ENCODE data around the gene GUK1. TPM values are rescaled to one million over a fixed set of nuclear protein-coding genes. Genes with fewer than 3 reads are reported as not detected.

GUK1 gene
- total RNA-seq, 6 experiments from 2014 or later: 215 to 313 (median 247) TPM

DNA sequence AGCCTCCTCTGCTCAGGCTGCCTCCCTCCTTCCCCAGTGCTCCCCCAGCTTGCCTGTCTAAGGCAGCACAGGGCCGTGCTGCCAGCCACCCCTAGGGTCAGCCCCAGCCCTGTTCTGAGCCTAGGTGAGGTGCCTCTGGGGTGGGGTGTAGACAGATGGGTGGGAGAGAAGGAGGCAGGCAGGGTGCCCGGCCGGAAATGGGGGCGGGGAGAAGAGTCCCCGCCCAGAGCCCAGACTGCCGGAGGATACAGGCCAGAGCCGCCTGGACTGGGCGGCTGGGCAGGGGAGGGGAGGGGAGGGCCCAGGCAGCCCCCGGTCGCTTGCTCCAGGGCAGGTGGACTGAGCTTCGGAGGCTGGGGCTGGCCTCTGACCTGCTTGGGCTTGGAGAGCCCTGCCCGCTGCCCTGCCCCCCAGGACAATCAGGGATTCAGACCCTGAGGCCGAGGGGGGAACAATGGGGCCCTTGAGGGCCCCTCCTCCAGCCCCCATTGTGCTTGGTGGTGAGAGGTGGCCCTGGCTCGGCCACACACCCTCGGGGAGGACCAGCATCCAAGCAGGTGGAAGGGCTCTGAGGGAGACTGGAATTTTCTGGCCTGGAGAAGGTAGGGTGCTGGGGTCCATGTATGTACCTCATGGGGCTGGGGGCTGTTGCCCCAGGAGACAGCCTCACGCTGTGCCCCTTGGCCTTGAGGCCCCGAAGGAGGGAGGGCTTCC, 9.5 kb downstream of the GUK1 start, which contains the start of gene GJC2:
GJC2 (plus strand) TSS at position 525 of the 714 bp plus-strand sequence. CDS start 7,829 bp downstream, outside the sequence.
- Mint-ChIP-seq H3K36me3 (ENCODE audit: low read depth) (no peaks in the 10 kb centered on the region), H3K27me3 (ENCODE audit: insufficient read depth) (no peaks in the 10 kb centered on the region; the same call in 1 of the 2 replicates), H3K4me3 (no peak within 1 kb of the TSS; the same call in 1 of the 2 replicates), H3K4me1 (ENCODE audit: low read depth) (peaks cover 8% of the 10 kb centered on the region), H3K27ac (peak within 1 kb of the TSS; percentile 72), H3K9me3 (no peaks in the 10 kb centered on the region)
- TF ChIP-seq, protein P1, sequence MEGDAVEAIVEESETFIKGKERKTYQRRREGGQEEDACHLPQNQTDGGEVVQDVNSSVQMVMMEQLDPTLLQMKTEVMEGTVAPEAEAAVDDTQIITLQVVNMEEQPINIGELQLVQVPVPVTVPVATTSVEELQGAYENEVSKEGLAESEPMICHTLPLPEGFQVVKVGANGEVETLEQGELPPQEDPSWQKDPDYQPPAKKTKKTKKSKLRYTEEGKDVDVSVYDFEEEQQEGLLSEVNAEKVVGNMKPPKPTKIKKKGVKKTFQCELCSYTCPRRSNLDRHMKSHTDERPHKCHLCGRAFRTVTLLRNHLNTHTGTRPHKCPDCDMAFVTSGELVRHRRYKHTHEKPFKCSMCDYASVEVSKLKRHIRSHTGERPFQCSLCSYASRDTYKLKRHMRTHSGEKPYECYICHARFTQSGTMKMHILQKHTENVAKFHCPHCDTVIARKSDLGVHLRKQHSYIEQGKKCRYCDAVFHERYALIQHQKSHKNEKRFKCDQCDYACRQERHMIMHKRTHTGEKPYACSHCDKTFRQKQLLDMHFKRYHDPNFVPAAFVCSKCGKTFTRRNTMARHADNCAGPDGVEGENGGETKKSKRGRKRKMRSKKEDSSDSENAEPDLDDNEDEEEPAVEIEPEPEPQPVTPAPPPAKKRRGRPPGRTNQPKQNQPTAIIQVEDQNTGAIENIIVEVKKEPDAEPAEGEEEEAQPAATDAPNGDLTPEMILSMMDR (IDR thresholded peaks at IDR 0.05): no peak
- DNase-seq: no peak

DNA sequence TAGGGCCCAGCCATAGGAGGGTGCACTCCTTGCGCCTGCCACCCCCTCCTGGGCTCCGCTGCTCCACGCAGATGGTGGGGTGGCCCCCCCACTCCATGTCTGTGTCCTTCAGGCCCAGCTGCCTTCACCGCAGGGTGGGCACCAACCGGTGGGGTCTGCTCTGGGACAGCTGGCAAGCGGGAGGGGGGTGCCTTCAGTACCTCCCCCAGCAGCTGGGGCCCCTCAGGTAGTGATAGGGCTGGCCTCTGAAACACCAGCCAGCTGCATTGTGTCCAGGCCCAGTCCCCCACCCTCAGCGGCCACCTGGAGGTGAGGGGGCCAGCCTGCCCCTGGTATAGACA, 10.0 kb downstream of the GUK1 start:
- H3K27ac Mint-ChIP-seq: peak overlapping the region; percentile 72; the same call in 1 of the 2 replicates
- H3K9me3 Mint-ChIP-seq: no peaks in the 10 kb centered on the region
- no peaks in the 10 kb centered on the region for H3K36me3 Mint-ChIP-seq (ENCODE audit: low read depth)
- H3K4me1 Mint-ChIP-seq (ENCODE audit: low read depth): peaks cover 8% of the 10 kb centered on the region
- no peak overlapping the region for H3K4me3 Mint-ChIP-seq
- TF ChIP-seq, protein P1 (IDR thresholded peaks at IDR 0.05): no peak
- no peaks in the 10 kb centered on the region; the same call in 1 of the 2 replicates for H3K27me3 Mint-ChIP-seq (ENCODE audit: insufficient read depth)
- no peak for DNase-seq

DNA sequence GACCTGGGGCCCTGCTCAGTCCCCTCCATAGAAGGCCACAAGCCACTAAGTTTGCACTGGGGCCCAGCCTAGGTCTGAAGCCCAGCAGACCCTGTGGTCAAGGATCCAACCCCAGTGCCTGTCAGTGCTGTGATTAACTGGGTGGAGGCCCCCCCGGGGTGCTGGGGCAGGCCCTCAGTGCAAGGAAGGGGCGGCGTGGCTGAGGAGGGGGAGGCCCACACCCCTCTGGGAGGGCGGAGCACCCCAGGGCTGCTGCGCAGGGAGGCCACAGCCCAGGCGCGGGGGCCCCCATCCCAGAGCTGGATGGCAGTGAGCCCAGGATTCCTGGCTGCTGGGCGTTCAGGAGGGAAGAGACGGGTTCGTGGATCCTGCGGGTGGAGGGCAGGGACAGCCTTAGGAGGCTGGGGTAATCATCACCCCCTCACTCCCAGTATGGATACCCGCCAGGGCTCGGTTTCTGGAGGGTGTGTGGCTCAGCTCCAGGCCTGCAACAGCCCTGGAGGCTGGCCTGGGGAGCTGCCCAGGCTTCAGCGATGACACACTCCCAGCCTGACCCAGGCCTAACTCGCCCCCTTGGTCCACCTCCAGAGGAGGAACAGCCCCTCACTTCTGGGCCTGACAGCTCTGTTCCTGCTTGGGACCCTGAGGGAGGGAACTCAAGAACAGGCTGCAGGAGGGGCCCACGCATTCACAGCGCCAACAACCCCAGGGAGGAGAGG, 10.5 kb downstream of the GUK1 start:
- Mint-ChIP-seq H3K4me3 (no peak overlapping the region), H3K9me3 (no peaks in the 10 kb centered on the region), H3K4me1 (ENCODE audit: low read depth) (peaks cover 8% of the 10 kb centered on the region), H3K36me3 (ENCODE audit: low read depth) (no peaks in the 10 kb centered on the region), H3K27me3 (ENCODE audit: insufficient read depth) (no peaks in the 10 kb centered on the region; the same call in 1 of the 2 replicates), H3K27ac (peak overlapping the region; percentile 72)
- TF ChIP-seq, protein P1 (IDR thresholded peaks at IDR 0.05): no peak
- peak; percentile 61 for DNase-seq

DNA sequence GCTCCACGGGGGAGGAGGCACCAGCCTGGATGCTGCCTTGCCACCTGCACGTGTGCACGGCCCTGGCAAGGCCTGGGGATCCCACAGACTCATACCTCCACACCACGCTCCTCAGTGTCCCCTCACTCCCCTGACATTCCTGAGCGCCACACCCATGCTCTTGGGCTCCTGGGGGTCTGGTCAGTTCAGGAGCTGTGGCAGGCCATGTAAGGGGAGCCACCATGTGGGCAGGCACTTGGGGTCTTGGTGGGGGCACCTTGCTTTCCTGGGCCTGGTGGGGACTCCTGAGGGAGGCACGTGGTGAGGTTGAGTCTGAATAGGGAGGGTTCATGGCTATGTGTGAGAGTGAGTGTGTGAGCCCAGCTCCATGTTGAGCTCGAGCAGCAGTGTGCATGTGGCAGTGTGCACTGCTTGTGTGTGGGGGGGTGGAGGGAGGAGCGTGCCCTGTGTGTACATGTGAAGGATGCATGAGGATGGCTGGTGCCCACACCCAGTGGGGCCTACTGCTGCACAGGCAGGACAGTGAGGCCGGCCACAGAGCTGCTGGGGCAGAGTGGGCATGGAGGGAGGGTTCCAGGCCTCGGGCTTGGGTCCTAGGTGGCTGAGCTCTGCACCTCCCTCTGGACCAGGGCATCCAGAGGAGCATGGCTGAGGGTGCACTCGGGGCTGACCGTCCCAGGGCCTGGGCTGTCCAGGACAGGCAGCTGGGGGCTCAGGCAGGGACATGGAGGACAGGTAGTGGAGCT, 11.3 kb downstream of the GUK1 start:
- H3K9me3 Mint-ChIP-seq: no peaks in the 10 kb centered on the region
- H3K36me3 Mint-ChIP-seq (ENCODE audit: low read depth): no peaks in the 10 kb centered on the region
- H3K27me3 Mint-ChIP-seq (ENCODE audit: insufficient read depth): no peaks in the 10 kb centered on the region; the same call in 1 of the 2 replicates
- H3K27ac Mint-ChIP-seq: peak overlapping the region; percentile 72
- peaks cover 8% of the 10 kb centered on the region for H3K4me1 Mint-ChIP-seq (ENCODE audit: low read depth)
- H3K4me3 Mint-ChIP-seq: no peak overlapping the region
- no peak for DNase-seq
- TF ChIP-seq, protein P1 (IDR thresholded peaks at IDR 0.05): no peak

DNA sequence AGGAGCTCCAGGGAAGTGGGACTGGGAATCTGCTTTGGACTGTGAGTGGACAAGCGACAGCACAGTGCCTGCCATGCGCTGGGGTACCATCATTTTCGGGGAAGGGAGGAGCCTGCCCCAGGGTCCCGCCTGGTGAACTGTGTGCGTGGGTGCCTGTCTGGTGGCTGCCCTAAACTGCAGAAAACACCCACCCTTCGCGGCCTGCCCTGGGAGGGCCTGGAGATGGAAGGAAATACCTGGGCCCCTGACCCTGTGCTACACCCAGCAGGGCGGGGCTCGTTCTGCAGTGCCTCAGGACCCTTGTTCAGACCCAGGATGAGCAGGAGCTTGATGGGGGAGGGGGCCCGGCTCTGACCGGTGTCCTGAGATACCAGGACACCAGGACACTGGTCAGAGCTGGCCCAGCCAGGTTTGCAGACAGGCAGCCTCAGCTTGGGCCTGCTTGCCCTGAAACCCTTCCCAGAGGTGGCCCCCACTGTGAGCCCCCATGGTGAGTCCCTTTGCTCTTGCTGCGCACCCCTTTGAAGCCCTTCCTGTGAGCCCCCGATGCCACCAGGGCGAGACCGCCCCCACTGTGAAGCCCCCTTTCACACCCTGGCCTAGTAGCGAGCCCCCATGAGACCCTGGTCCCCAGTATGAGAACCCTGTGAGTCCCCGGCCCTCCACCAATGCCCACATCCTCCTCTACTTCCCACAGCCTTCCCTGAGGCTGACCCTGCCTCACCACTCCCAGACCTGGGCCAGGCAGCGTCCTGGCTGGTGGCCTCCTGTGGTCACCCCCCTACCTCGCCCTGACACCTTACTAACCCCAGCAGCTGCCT, 12.2 kb downstream of the GUK1 start:
- Mint-ChIP-seq H3K36me3 (ENCODE audit: low read depth) (no peaks in the 10 kb centered on the region), H3K27ac (no peak overlapping the region), H3K9me3 (no peaks in the 10 kb centered on the region), H3K27me3 (ENCODE audit: insufficient read depth) (no peaks in the 10 kb centered on the region; the same call in 1 of the 2 replicates), H3K4me3 (no peak overlapping the region), H3K4me1 (ENCODE audit: low read depth) (peaks cover 8% of the 10 kb centered on the region)
- DNase-seq: no peak
- TF ChIP-seq, protein P1 (IDR thresholded peaks at IDR 0.05): no peak

All from HFFc6 (cell line).